NCI-H1417 (cell line): ENCODE results near the gene GPRASP2.

Experiments used
- DNase-seq, 3 experiments: peaks; one replicate each; lab custom pipeline; 2025; lab: John Stamatoyannopoulos, UW

GPRASP2 gene

GRCh38 chrX:102745513-102745856 is 33.2 kb downstream of the GPRASP2 start:
- no peak for DNase-seq

DNA sequence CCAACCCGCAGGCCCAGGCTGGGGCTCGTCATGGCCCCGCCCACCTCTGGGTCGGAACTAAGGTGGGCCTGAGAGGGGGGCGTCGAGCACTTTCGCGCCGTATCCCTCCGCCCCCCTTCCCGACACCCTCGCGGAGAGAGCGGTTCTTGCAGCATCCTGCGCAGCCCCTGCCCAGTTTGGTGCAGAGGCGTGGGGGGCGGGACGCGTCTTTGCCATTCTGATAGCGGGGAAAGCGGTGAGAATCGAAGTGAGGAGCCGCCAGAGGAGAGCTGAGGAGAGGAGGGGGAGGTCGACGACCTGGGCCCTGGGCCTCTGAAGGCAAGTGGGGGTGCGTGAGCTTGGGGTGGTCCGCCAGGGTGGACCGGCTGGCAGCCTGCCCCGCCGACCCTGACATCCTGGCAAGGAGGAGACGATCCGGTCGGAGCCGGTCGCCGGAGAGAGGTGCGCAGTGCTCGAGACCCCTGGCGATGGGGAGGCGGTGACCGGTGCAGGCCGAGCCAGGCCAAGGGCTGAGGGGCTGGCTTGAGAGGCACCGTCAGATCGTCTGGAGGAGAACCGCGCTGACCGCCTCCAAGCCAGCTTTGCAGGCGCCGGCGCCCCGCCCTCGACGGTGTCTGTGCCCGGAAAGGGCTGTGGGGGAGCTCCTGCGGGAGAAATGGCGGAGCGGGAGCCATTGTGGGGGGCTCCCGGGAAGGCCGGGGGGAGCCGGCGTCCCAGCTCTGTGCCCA is 33.8 kb downstream of the GPRASP2 start:
- DNase-seq, result no peak

DNA sequence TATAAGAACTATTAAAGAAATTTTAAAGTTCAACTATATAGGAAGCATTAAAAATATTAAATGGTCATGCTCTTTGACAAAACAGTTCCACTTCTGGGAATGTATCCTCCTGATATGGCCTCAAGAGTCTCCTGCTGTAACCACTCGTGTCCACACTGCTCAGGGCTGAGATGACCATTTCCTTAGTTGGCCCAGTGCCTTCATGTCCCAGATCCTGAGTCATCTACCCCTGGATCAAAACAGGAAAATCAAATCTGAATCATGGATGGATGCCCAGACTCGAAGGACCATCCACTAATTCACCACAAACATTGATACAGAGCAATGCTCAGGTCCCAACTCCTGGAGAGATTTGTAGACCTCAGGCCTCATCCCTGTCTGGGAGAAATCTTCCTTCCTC is 53.0 kb downstream of the GPRASP2 start:
- DNase-seq, result no peak

GRCh38 chrX:102765809-102766208 is 53.6 kb downstream of the GPRASP2 start:
- DNase-seq, result no peak

GRCh38 chrX:102767287-102767686 is 55.0 kb downstream of the GPRASP2 start:
- no peak for DNase-seq
